Left ventricle myocardium inferior (tissue), 1 donor: ENCODE data around the gene CCDC40. TPM values are rescaled to one million over a fixed set of nuclear protein-coding genes. Genes with fewer than 3 reads are reported as not detected.
A peak's percentile ranks its signal among the peaks of the same experiment; 100 is the strongest.

Experiments
- DNase-seq: peaks from one replicate; pipeline ENCODE4 v3.0.0-alpha.2; 2020
- H3K27ac ChIP-seq: fragments of 200-600 bp; replicated peaks from 2 replicates; pipeline ENCODE4 v1.8.0; 2021
- H3K27me3 ChIP-seq: fragments of 200-600 bp; 2 replicates; pipeline ENCODE4 v1.8.0; 2021; ENCODE audit warnings: low read depth
- H3K36me3 ChIP-seq: fragments of 200-600 bp; 2 replicates; pipeline ENCODE4 v1.8.0; 2021
- H3K4me1 ChIP-seq: fragments of 200-600 bp; 2 replicates; pipeline ENCODE4 v1.8.0; 2021
- H3K4me3 ChIP-seq: fragments of 200-600 bp; 2 replicates; pipeline ENCODE4 v1.8.0; 2021; ENCODE audit warnings: mild to moderate bottlenecking, moderate library complexity
- H3K9me3 ChIP-seq: fragments of 200-600 bp; replicated peaks from 2 replicates; pipeline ENCODE4 v1.8.0; 2021
- intact Hi-C: fragments of 100-400 bp; cut with micrococcal nuclease; formaldehyde crosslinking; loops from one replicate; pipeline ENCODE4 v1.11.0; 2022
- total RNA-seq: library from RNA; stranded (reverse); fragmentation: NEBNext Ultra II Directional; extraction: Animal tissue kit (Norgen Biotek cat#: 25700); gene quantifications from one replicate; pipeline ENCODE4 v1.2.1, GENCODE V29; 2021
- TF ChIP-seq, protein P1 (sequence below): fragments of 200-600 bp; IDR thresholded peaks from 2 replicates; pipeline ENCODE4 v1.8.0; 2021; ENCODE audit warnings: antibody characterized with exemption, mild to moderate bottlenecking, borderline replicate concordance
- donor health status: DM: no; HTN: yes; CAD: no; lungs with severe emphysema.

CCDC40 gene
- total RNA-seq, 1 donor from 2014 or later = 7.7 TPM

DNA sequence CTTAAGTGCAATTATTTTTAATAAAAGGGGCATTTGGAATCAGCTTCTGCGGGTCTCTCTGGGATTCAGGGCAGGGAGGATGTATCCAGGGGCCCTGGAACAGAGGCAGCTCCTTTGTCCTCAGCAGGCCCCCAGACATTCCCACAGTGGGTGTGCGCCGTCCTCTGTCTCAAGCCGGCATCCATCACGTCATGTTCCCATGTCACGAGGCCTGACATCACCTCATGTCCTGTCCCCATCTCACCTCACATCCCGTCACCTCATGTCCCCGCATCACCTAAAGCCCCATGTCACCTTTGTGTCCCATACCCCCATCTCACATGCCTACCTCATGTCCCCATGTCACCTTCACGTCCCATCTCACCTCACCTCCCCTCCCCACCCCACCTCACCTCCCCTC, 83.4 kb downstream of the CCDC40 start:
- TF ChIP-seq, protein P1, sequence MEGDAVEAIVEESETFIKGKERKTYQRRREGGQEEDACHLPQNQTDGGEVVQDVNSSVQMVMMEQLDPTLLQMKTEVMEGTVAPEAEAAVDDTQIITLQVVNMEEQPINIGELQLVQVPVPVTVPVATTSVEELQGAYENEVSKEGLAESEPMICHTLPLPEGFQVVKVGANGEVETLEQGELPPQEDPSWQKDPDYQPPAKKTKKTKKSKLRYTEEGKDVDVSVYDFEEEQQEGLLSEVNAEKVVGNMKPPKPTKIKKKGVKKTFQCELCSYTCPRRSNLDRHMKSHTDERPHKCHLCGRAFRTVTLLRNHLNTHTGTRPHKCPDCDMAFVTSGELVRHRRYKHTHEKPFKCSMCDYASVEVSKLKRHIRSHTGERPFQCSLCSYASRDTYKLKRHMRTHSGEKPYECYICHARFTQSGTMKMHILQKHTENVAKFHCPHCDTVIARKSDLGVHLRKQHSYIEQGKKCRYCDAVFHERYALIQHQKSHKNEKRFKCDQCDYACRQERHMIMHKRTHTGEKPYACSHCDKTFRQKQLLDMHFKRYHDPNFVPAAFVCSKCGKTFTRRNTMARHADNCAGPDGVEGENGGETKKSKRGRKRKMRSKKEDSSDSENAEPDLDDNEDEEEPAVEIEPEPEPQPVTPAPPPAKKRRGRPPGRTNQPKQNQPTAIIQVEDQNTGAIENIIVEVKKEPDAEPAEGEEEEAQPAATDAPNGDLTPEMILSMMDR = no peak

DNA sequence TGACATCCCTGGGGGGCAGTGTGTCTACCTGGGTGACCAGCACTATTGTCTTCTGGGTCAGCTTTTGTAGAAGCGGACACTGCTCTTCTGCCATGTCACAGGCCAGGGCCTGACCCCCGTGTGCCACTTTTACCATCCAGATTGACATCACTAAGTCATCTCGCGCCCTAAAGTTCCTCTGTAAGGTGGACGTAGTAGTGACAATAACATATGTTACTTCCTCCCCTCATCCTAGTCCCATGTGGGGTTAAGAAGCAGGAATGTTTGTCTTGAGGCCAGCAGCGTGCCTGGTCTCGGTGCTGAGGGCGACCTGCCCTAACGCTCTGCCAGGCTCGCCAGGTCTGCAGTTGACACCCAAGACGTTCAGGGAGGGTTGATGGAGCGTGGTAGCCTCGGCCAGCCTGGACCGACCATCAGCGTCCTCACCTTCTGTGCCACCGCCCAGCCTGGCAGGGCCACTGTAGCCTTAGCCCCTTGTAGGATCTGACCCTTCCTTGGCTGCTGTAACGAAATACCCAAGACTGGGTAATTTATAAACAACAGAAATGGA, 85.7 kb downstream of the CCDC40 start:
- Histone ChIP-seq H3K9me3 (no peaks in the 10 kb centered on the region), H3K4me1 (no peaks in the 10 kb centered on the region), H3K4me3 (no peak overlapping the region), H3K36me3 (peaks cover 5% of the 10 kb centered on the region), H3K27ac (no peak overlapping the region), H3K27me3 (peaks cover 8% of the 10 kb centered on the region)
- intact Hi-C loops = no loop called here
- no peak for DNase-seq
- TF ChIP-seq, protein P1 = no peak

More for the DNA sequence above, 83.4 kb downstream of the CCDC40 start:
- intact Hi-C loops = no loop called here
- Histone ChIP-seq H3K27ac (no peak overlapping the region), H3K9me3 (peaks cover 5% of the 10 kb centered on the region), H3K4me3 (no peak overlapping the region), H3K27me3 (peaks cover 7% of the 10 kb centered on the region), H3K4me1 (no peaks in the 10 kb centered on the region), H3K36me3 (peaks cover 5% of the 10 kb centered on the region)
- no peak for DNase-seq

DNA sequence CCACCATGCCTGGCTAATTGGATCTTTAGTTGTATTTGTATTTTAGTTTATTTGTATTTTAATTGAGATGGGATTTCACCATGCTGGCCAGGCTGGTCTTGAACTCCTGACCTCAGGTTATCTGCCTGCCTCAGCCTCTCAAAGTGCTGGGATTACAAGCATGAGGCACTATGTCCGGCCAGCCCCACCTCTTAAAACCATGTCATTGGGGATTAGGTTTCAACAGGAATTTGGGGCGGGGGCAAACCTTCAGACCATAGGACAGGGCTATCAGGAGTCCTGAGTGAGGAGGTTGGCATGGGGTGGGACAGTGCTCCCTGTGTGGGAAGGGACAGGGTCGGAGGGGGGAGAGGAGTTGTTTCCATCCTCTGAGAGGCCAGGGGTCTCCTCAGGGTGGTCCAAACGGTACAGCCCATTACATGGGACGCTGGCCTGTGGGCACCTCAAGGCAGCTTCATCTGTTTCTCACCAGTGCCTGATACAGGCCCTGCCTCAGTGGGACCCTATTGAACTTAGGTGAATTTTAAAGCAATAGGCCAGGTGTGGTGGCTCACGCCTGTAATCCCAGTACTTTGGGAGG, 86.6 kb downstream of the CCDC40 start:
- TF ChIP-seq, protein P1 = no peak
- peaks cover 5% of the 10 kb centered on the region for H3K36me3 ChIP-seq

DNA sequence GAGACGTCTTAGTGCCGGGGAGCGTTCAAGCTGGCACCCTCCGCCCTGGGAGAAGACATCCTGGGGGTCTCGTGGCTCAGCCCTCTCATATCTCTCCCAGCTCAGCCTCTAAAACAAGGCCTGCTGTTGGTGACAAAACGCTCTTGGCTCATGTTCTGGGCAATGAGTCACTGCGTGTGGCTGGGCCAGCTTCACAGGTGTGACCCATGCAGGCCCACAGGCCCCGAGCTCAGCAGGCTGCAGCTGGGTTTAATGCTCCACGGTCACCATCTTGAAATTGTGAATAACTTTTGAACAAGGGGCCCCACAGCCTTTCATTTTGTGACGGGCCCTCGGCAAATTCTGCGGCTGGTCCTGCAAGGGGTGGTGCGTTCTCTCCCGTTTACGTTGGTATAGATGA, 87.3 kb downstream of the CCDC40 start:
- Histone ChIP-seq H3K9me3 (no peaks in the 10 kb centered on the region), H3K27ac (no peak overlapping the region), H3K36me3 (peaks cover 5% of the 10 kb centered on the region), H3K4me3 (no peak overlapping the region), H3K27me3 (peaks cover 8% of the 10 kb centered on the region), H3K4me1 (no peaks in the 10 kb centered on the region)
- TF ChIP-seq, protein P1 = no peak
- intact Hi-C loops = no loop called here
- no peak for DNase-seq

More for the DNA sequence above, 86.6 kb downstream of the CCDC40 start:
- Histone ChIP-seq H3K27me3 (peaks cover 8% of the 10 kb centered on the region), H3K27ac (no peak overlapping the region), H3K4me3 (no peak overlapping the region), H3K4me1 (no peaks in the 10 kb centered on the region), H3K9me3 (no peaks in the 10 kb centered on the region)
- no peak for DNase-seq
- intact Hi-C loops = no loop called here

DNA sequence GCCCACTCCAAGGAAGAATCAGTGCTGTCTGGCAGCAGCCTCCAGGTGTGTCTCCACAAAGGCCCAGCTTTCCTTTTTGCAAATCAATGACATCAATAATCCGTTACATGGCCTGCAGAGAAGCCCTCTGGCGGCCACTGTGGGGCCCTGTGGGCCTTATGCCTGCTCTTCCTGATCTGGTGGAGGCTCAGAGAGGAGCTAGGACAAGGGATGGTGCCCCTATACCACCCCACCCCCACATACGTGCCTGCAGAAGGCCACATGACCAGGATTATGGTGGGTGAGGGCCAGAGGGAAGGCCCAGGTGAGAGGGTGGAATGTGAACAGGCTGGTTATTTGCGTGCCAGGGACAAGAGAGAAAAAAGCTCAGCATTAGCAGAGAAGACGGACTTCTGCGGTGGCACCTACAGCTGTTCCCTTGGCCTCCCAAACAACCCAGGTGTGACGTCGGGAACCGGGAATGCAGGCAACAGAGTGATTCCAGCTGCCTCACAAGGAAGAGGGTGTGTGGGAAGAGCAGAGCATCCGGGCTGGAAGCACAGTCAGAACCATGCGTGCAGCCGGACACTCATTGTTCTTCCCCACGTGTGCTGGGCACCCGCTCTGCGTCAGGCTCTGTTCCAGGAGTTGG, 88.0 kb downstream of the CCDC40 start:
- H3K27ac ChIP-seq = no peak overlapping the region
- TF ChIP-seq, protein P1 = peak; percentile 14
- H3K4me1 ChIP-seq = no peaks in the 10 kb centered on the region
- intact Hi-C loops = no loop called here
- no peak for DNase-seq
- peaks cover 2% of the 10 kb centered on the region for H3K36me3 ChIP-seq
- H3K9me3 ChIP-seq = no peaks in the 10 kb centered on the region
- peaks cover 8% of the 10 kb centered on the region for H3K27me3 ChIP-seq
- H3K4me3 ChIP-seq = no peak overlapping the region
